Right ventricle myocardium superior (tissue), 1 donor: Measurements from ENCODE around the gene SKAP1. TPM values are rescaled to one million over a fixed set of nuclear protein-coding genes. Genes with fewer than 3 reads are reported as not detected.
"Not testable (repeated sequence)": the region's sequence is repeated elsewhere in the genome, so short reads cannot be mapped to it uniquely, and the experiment has no call there.

Experiments used
- ATAC-seq: fragments of 200-7000 bp; cut with Tn5 transposase; one replicate; pipeline ENCODE4 v1.9.1; 2020; ENCODE audit warnings: mild to moderate bottlenecking; ENCODE audit not compliant: poor library complexity
- DNase-seq: peaks from one replicate; pipeline ENCODE4 v3.0.0-alpha.2; 2020
- intact Hi-C: fragments of 100-400 bp; cut with DNase I; formaldehyde crosslinking; loops from one replicate; pipeline ENCODE4 v1.11.2; 2022
- total RNA-seq: library from RNA; stranded (reverse); fragmentation: NEBNext Ultra II Directional; extraction: Animal tissue kit (Norgen Biotek cat#: 25700); gene quantifications from one replicate; pipeline ENCODE4 v1.2.1, GENCODE V29; 2021
- donor health status: DM: no; HTN: yes; CAD: no; lungs with severe emphysema.

Gene SKAP1
- total RNA-seq, 1 donor from 2014 or later: 0.70 TPM

DNA sequence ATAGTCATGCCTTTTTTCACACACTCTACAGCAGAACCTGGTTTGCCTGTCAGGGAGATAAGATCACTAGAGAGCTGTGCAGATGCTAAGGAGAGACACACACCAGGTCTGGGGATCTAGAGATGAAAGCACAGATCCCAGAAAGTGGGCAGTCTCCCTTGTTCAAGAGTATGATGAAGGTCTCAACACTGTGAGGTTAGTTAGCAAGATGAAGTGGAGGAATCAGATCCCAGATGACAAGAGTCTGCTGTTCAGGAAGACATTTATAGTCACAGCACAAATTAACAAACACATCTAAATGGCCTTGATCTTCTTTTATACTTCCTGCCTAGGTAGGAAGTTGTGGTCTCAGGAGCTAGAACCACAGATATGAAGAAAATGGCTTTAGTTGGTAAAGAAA is 23.4 kb upstream of the SKAP1 start:
- ATAC-seq: no peak
- intact Hi-C loops: no loop called here
- no peak for DNase-seq

DNA sequence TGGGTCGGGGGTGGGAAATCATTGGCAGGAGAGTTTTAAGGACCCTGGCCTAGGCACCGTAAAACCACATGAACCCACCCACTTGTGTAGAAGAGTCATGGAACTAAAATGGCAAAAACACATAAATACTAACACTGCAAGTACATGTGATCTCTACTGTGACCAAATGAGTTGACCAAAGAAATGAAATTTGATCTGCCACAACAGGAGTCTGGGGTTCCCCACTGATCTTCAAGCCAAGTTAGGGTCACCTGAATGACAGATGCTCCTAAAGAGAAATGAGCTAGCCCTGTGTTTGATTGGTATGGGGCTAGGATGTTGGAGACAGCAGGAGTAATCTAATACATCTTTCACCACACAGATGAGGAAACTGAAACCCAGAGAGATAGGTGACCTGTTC is 21.5 kb upstream of the SKAP1 start:
- no peak for ATAC-seq
- no peak for DNase-seq
- intact Hi-C loops: no loop called here

DNA sequence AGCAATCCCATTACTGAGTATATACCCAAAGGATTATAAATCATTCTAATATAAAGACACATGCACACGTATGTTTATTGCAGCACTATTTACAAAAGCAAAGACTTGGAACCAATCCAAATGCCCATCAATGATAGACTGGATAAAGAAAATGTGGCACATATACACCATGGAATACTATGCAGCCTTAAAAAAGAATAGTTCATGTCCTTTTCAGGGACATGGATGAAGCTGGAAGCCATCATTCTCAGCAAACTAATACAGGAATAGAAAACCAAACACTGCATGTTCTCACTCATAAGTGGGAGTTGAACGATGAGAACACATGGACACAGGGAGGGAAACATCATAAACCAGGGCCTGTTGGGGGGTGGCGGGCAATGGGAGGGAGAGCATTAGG is 19.3 kb upstream of the SKAP1 start:
- ATAC-seq, intact Hi-C loops, DNase-seq: not testable (repeated sequence)

DNA sequence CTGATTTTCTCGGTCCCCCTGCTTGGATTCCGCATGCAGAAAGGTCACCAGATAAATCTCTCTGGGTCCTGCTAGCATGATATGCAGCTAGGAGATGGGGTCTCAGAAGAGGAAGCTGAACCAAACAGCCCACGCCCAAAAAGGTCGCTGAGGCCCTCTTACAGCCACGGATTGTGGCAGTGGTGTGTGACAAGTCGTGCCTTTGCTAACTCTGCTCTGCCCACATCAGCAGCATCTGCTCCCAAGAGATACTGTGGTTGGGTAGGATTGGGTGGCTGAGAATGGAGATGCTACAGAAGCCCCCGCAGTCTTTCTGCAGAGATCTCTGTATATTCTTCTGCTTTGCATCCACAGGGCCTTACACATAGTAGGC is 15.2 kb upstream of the SKAP1 start:
- intact Hi-C loops: no loop called here
- no peak for DNase-seq
- ATAC-seq: no peak

DNA sequence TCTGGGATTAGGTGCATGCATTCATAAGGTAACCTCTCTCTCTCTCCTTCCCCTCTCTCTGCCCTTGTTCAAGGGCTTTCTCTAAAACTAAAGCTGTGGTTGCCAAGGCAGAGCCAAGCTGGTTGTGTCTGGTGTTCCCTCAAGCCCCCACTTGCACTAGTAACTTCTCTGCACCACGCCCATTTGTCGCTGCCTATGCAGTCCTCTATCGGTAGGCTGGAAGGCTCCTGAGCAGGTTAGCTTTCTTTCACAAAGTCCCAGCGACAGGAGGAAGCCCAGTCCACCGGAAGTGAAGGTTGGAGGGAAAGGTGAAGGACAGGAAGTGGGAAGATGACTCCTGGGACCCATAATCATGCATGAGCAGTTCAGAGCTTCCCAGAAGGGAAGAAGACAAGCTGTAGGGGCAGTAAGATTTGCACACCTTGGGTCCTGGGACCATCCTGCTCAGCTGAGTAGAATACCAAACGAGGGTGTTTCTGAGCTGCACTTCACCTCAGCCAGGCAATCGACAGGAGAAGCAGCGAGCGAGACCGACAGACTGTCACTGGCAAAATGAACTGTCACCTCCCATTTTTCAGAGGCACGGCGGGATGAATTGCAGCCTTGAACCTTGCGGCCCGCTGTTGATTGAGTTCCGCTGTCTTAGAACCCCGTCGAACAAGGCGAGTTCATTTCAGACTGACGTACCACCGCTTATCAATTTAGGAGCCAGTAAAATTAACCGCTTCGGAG is 14.7 kb upstream of the SKAP1 start:
- DNase-seq (no peak), ATAC-seq (no peak)
- intact Hi-C loops: no loop called here

DNA sequence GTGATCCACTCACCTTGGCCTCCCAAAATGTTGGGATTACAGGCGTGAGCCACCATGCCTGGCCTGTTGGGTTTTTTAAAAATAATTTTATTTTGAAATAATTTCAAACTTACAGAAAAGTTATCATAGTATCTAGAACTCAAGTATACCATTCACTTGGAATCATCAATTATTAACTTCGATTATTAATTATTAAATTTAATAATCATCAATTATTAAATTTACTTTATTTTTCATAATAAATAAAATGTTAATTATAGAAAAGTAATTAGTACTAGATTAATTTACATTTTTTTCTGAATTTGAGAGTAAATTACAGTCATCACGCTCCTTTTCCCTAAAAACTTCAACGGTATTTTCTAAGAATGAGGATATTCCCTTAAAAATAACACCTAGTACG is 13.7 kb upstream of the SKAP1 start:
- no peak for DNase-seq
- intact Hi-C loops: no loop called here

DNA sequence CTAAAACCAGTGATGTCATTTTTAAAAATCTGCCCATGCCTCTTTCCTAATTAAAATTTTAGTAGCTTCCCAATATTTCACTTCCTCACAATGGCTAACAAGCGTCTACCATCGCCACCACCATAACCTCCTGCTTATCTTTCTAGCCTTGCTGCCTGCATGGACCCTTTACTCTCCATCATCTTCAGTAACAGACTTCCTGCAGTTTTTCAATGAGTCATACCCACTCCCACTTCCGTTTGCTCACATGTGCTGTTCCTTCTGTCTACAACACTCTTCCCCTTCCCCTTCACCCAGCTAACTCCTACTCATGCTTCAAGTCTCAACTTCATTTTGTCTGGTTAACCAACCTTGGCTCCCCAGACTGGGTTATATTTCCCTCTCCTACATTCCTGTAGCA is 12.8 kb upstream of the SKAP1 start:
- intact Hi-C loops: no loop called here
- ATAC-seq (no peak), DNase-seq (no peak)

More for the DNA sequence above, 13.7 kb upstream of the SKAP1 start:
- no peak for ATAC-seq

DNA sequence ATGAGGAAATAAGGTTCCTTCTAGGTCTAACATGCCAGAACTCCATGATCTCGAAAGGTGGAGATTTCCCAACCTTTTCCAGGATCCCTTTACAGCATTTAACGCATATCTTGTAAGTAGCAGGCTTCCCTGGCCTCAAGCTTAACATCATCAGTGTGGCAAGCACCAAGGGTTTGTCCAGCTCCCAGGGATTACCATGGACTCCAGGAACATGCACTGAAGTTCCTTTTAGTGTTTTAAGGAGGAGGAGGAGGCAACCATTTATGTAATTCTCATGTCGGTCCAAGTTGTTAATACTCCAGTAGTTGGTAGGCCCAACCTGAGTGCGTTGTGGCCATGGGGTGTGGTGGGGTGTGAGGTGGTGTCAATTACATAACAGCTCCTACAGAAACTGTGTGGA is 11.8 kb upstream of the SKAP1 start:
- intact Hi-C loops: no loop called here
- ATAC-seq (no peak), DNase-seq (no peak)

DNA sequence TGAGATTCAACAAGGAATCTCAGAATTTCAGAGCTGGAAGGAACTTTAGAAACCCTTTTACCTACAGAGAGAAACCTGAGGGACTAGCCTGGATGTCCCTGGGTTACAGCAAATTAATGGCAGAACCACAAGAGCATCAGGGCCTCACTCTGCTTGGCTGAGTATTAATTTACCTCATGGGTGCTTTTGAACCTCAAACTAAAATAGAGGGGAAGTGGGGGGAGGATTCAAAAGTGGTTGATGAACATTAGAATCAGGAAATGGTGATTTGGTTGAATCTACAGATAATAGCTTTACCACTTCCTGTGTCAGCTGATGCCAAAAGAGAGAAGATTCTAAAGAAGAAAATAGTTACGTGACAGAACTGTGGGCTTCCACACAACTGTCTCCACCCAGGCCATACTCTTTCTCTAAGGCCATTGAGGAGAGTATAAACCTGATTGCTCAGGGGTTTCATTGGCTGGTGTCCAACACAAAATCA is 11.3 kb upstream of the SKAP1 start:
- no peak for ATAC-seq
- DNase-seq: no peak
- intact Hi-C loops: no loop called here

DNA sequence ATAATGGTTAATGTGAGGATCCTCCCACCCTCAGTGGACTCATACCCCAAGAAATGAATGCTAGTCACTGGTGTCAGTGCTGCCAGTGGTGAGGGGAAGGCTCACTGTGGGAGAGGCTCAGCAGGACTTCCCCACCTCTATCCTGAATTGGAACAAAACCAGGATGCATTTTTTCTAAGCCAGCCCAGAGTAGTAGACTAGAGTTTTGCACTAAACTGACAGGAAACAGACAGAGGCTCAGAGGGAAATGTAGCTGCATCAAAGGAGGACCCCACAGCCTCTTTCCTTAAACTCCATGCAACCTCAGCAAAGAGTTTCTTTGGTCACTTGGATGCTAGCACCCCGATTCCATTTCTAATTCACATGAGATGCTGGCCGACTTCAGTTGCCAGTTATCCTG is 10.7 kb upstream of the SKAP1 start:
- ATAC-seq (no peak), DNase-seq (no peak)
- intact Hi-C loops: no loop called here

DNA sequence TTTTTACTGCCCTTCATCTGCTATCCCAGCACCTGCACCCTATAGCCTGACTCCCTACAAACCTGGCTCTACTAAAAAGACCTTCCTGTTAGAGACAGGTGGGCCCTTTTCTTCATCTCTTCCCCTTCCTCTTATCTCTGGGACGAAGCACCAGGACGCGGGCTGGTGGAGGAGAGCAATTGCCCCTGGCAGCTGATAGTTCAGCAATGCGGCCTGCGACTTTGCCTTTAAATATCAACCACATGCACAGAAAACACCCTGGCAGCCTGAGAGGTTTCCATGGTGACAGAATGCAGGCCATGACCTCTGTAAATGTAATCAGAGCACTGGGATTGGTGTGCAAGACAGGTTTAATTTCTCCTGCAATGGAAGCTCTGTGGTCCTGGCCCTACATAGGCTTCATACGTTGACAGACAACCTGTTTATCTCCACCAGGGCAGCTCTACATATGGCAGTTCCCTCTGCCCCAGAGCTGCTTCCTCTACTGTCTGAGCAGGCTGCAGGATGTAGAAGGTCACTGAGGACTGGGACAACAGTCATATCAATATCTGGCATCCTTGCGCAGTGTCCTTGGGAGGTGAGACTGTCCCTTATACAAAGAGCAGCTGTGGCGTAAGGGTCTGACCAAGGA is 10.0 kb upstream of the SKAP1 start:
- intact Hi-C loops: no loop called here
- ATAC-seq (no peak), DNase-seq (no peak)

DNA sequence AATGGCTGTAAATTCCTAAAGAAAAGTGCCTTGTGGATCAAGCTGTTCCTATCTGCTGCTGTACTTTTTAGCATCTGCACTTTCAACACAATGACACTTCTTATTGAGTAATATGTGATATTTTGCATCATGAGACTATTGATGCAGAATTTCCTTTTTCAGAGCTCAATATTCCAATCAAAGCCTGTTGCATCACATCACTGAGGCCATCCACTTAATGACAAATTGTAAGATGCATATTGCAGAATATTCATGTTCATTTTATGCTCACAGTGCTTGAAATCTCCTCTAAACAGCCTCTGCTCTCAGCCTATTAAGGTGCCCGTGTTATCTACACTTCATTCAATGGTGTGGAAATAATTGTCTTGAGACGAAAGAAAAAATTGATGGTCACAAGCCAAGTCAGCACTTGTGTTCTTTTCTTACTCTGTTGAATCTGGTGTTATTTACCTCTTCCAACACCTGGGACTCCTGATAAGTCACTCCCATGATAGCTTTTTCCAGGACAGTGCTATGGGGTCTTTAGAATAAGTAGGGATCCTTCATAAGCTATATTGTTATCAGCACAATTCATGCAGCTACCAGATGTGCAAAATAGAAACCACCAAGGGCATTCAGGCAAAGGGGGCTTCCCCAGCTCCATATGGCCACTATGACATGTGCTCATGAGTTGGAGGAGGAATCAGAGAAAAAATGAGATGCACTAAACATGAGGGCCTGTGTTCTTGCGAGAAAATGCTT is 9.3 kb upstream of the SKAP1 start:
- ATAC-seq (no peak), DNase-seq (no peak)
- intact Hi-C loops: no loop called here

DNA sequence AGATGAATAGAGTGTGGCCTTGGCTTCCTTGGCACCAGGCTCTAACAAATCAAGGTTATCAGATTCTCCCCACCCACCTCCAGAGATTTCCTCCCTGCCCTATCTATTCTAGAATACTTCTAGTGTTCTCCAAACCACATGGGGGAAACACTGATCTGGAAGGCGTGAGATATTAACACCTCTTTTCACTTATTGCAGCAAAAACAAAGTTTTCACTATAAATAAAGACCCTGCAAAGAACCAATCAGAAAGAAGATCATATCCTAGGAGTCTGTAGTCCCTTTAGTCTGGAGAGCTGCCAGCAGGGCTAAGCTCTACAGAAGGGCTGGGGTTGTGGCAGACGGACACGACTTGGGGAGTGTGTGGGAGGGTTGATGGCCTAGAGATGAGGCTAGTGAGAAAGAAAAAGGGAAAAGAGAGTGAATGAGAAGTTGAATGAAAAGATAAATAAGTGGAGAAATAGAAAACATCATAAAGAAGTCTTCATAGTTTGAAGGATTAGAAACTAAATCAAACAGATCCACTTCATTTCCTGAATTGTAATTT is 8.6 kb upstream of the SKAP1 start:
- no peak for ATAC-seq
- intact Hi-C loops: no loop called here
- no peak for DNase-seq

DNA sequence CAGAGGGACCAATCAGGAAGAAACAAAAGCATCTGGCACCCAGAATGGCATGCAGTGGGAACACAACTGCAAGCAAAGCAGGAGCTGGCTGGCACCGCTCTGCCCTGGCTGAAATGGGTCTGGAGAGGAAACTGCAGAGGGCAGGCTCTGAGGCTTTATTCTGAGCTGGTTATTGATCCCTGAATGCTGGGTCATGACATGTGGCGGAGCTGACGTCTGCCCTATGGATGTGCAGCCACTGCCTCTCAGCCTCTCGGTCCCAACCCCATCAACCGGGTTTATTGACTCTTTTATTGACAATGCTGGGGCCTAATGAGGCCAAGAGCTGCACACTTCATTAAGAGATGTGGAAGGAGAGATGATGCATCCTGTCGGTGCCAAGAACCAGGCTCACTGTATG is 3.9 kb upstream of the SKAP1 start:
- DNase-seq (no peak), ATAC-seq (no peak)
- intact Hi-C loops: no loop called here

DNA sequence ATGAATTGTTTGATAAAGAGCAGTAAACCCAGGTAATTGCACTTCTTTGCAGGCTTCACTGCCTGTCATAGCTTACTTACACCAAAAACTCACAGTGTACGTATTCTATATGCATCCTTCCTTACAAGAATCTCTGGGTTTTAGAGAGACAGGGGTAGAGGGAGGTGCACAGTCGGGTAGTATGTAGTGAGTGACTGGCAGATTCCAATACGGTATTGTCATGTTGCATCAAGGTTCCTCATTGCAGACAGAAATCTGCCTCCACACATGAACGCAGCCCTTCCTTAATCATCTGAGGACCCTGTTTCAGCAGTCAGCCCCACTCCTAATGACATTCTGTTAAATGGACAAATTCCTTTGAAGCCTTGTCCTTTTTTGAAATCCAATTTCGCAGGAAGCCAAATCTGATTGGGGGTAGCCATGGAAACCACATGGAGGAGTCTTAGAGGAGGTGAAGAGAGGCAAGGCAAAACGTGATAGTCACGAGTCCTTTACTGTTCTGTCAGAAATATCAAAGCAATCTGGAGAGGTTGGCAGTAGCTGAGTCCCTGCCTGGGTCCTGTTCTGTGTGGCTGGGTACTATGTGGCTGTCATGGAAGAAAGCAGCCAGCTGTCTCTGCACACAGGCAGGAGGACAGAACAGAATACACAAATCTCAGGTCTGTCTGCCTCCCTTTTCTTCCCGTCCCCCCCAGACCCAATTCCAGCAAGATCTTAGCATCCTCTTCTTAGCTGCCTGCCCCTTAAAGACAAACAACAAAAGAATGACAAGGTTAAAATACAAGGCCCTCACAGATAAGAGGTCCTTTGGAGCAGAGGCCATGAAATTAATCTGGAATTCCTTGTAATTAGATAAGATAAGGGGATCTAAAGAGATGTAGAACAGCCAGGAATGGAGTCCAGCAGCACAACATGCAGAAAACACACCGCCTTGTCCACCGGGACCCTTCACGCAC is 3.1 kb upstream of the SKAP1 start:
- intact Hi-C loops: no loop called here
- ATAC-seq (no peak), DNase-seq (no peak)

DNA sequence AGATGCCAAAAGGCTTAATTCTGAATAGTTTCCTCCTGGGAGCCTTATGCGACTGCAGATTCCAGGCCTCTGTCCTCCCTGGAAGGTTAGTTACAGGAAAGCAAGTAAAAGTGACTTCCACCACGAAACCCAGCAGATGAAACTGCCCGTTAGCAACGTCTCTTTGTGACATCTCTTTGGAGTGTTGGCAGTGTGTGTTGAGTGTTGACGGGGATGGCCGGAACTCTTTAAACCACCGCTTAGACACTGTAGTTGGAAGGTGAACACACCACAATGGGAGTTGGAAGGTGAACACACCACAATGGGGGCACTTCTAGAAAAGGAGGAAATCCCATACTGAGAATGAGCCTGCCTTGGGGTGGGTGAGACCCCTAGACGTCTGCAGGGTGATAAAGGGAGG is 858 bp downstream of the SKAP1 start:
- no peak for DNase-seq
- intact Hi-C loops: no loop called here
- no peak for ATAC-seq

DNA sequence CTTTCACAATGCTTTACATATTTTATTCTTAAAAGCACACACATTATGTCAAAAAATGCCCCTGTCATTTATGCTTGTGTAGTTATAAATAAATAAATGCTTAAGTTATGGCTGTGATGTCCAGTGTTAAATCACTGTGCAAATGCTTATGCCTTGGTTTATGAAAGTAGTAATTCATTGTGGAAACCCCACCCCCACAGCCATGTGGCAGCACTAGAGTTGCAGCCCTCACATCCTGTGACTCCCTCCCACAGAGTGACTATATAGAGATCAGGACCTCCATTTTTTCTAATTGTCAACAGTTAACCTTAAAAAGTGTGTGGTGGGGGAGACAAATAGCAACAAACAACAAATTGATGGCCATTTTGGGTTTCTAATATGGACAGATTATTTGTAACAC is 2.4 kb downstream of the SKAP1 start:
- intact Hi-C loops: no loop called here
- no peak for ATAC-seq

DNA sequence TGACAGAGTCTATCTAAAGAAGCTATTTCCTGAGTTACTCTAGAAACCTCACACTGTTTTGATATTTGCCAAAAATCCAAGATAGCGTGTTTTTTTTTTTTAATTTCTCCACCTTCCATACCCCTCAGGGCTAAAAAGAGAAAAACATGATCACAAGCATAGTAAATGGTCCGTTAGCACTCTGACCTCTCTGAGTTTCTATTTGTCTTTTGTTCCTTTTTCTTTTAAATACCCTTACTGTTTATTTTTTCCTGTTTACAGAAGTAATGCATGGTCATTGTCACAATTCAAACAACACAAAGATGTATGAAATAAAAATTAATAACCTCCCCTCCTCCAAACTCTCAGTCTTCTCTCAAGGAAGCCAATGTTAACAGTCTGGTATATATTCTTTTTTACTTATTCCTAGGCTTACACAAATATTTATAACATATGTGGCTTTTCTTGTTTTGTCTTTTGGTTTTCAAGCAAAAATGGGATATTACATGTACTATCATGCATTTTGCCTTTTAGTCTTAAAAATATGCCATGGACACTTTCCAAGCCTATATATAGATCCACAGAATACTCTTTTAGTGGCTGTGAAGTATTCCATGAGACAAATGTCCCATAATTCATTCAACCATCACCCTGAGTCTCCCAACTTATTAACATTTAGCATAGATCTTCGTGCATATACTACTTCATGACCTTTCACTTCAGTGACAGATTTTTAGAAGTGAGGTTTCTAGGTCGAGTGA is 3.1 kb downstream of the SKAP1 start:
- no peak for DNase-seq
- no peak for ATAC-seq
- intact Hi-C loops: no loop called here

More for the DNA sequence above, 2.4 kb downstream of the SKAP1 start:
- no peak for DNase-seq
